Measurements from ENCODE around the gene ANKUB1.

Gene ANKUB1

GRCh38 chr3:149715247-149715646, 77.1 kb downstream of the ANKUB1 start:
- no peak overlapping the region for H3K4me3 ChIP-seq (ENCODE audit: low read depth, low read length)
- no peaks in the 10 kb centered on the region for H3K27me3 ChIP-seq (ENCODE audit: insufficient read depth, low read depth, severe bottlenecking)
- no peaks in the 10 kb centered on the region for H3K9me3 ChIP-seq (ENCODE audit: severe bottlenecking)
- TF ChIP-seq, protein P1, sequence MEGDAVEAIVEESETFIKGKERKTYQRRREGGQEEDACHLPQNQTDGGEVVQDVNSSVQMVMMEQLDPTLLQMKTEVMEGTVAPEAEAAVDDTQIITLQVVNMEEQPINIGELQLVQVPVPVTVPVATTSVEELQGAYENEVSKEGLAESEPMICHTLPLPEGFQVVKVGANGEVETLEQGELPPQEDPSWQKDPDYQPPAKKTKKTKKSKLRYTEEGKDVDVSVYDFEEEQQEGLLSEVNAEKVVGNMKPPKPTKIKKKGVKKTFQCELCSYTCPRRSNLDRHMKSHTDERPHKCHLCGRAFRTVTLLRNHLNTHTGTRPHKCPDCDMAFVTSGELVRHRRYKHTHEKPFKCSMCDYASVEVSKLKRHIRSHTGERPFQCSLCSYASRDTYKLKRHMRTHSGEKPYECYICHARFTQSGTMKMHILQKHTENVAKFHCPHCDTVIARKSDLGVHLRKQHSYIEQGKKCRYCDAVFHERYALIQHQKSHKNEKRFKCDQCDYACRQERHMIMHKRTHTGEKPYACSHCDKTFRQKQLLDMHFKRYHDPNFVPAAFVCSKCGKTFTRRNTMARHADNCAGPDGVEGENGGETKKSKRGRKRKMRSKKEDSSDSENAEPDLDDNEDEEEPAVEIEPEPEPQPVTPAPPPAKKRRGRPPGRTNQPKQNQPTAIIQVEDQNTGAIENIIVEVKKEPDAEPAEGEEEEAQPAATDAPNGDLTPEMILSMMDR (IDR thresholded peaks at IDR 0.05; ENCODE audit: low read depth, low read length) = no peak
- no peak for DNase-seq
- H3K27ac ChIP-seq = no peak overlapping the region
- H3K36me3 ChIP-seq = no peaks in the 10 kb centered on the region

DNA sequence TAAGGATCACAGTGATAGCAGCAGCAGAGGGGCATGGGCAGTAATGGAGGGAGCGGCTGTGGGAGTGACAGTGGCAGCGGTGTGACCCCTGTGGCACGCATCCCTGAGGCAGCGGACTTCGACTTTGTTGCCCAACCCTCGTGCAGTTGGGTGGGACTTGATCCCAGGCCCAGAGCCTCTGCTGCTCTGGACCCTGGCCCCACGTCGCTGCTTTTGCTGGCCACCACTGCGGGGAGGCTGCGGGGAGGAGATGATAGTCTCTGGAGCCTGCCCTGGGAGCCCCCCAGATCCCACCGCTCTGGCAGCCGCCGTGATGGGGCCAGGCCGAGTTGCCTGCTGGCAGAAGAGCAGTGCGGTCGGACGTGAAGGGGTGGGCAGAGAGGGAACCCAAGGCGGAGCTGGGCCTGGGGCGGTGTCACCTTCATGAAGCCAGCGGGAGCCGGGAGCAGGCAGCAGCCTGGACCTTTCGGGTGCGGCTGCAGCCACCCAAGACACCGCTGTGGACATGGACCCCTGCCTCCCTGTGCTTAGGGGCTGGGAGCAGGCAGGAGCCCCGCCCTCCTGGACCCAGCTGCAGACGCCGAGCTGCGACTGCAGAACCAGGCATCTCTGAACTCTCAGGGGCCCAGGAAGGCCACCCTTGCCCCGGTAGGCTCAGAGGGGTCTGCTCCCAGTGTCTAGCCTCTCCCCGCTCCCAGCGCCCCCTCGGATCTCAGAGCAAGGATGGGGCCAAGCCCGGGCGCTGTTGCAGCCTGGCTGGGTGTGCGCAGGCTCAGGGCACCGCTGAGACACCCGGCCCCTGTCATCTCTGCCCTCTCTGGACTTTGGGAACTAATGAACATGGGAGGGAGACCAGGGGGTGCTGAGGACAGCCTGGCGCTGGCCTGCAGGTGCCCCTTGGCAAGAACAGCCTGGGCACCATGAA, 78.4 kb downstream of the ANKUB1 start:
- TF ChIP-seq, protein P1 (IDR thresholded peaks at IDR 0.05; ENCODE audit: low read depth, low read length) = no peak
- no peak overlapping the region for H3K27ac ChIP-seq

More for the DNA sequence above, 78.4 kb downstream of the ANKUB1 start:
- no peak overlapping the region for H3K4me3 ChIP-seq (ENCODE audit: low read depth, low read length)
- no peaks in the 10 kb centered on the region for H3K36me3 ChIP-seq
- no peak for DNase-seq
- no peaks in the 10 kb centered on the region for H3K9me3 ChIP-seq (ENCODE audit: severe bottlenecking)
- H3K27me3 ChIP-seq (ENCODE audit: insufficient read depth, low read depth, severe bottlenecking) = no peaks in the 10 kb centered on the region

Data from WERI-Rb-1 (cell line).